ENCODE data around the gene MS4A7.
"Not testable (repeated sequence)": the region's sequence is repeated elsewhere in the genome, so short reads cannot be mapped to it uniquely, and the experiment has no call there.

Gene MS4A7

GRCh38 chr11:60362241-60362640, 16.1 kb upstream of the MS4A7 start:
- H3K4me1 ChIP-seq (ENCODE audit: insufficient read depth, low read length), result peaks cover 7% of the 10 kb centered on the region
- H3K9ac ChIP-seq (ENCODE audit: low read depth, low read length), result no peak overlapping the region
- H3K9me3 ChIP-seq (ENCODE audit: control insufficient read depth, insufficient read depth, low read length), result peaks cover 13% of the 10 kb centered on the region
- no peaks in the 10 kb centered on the region for H3K36me3 ChIP-seq (ENCODE audit: insufficient read depth, low read length)

- Histone ChIP-seq H3K9ac (ENCODE audit: low read depth, low read length) (no peak overlapping the region), H3K9me3 (ENCODE audit: control insufficient read depth, insufficient read depth, low read length) (peaks cover 13% of the 10 kb centered on the region), H3K4me1 (ENCODE audit: insufficient read depth, low read length) (peaks cover 7% of the 10 kb centered on the region), H3K36me3 (ENCODE audit: insufficient read depth, low read length) (no peaks in the 10 kb centered on the region)
Measured at GRCh38 chr11:60363542-60364470, 14.5 kb upstream of the MS4A7 start.

- H3K4me1 ChIP-seq (ENCODE audit: insufficient read depth, low read length); H3K36me3 ChIP-seq (ENCODE audit: insufficient read depth, low read length); H3K9ac ChIP-seq (ENCODE audit: low read depth, low read length); H3K9me3 ChIP-seq (ENCODE audit: control insufficient read depth, insufficient read depth, low read length): not testable (repeated sequence)
Measured at GRCh38 chr11:60366262-60366904, 11.9 kb upstream of the MS4A7 start.

GRCh38 chr11:60367009-60367408, 11.3 kb upstream of the MS4A7 start:
- Histone ChIP-seq H3K36me3 (ENCODE audit: insufficient read depth, low read length) (no peaks in the 10 kb centered on the region), H3K9ac (ENCODE audit: low read depth, low read length) (no peak overlapping the region), H3K9me3 (ENCODE audit: control insufficient read depth, insufficient read depth, low read length) (0 out of 2 replicates have a peak, but pooled peaks cover 2% of the 10 kb centered on the region), H3K4me1 (ENCODE audit: insufficient read depth, low read length) (peaks cover 7% of the 10 kb centered on the region)

DNA sequence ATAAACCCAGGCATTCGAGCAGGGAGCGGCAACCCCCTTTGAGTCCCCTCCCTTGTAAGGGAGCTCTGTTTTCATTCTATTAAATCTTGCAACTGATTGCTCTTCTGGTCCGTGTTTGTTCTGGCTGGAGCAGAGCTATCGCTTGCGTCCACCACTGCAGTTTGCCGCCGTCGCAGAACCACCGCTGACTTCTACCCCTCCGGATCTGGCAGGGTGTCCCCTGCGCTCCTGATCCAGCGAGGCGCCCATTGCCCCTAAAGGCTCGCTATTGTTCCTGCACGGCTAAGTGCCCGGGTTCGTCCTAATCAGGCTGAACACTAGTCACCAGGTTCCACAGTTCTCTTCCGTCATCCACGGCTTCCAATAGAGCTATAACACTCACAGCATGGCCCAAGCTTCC, 10.4 kb upstream of the MS4A7 start:
- peaks cover 7% of the 10 kb centered on the region for H3K4me1 ChIP-seq (ENCODE audit: insufficient read depth, low read length)
- no peak overlapping the region for H3K9ac ChIP-seq (ENCODE audit: low read depth, low read length)
- no peaks in the 10 kb centered on the region for H3K9me3 ChIP-seq (ENCODE audit: control insufficient read depth, insufficient read depth, low read length)
- H3K36me3 ChIP-seq (ENCODE audit: insufficient read depth, low read length), result no peaks in the 10 kb centered on the region

GRCh38 chr11:60370252-60370810, 8.0 kb upstream of the MS4A7 start:
- Histone ChIP-seq H3K4me1 (ENCODE audit: insufficient read depth, low read length) (no peaks in the 10 kb centered on the region), H3K9ac (ENCODE audit: low read depth, low read length) (no peak overlapping the region), H3K9me3 (ENCODE audit: control insufficient read depth, insufficient read depth, low read length) (no peaks in the 10 kb centered on the region), H3K36me3 (ENCODE audit: insufficient read depth, low read length) (no peaks in the 10 kb centered on the region)

GRCh38 chr11:60370811-60371298, 7.5 kb upstream of the MS4A7 start:
- Histone ChIP-seq H3K36me3 (ENCODE audit: insufficient read depth, low read length) (no peaks in the 10 kb centered on the region), H3K4me1 (ENCODE audit: insufficient read depth, low read length) (no peaks in the 10 kb centered on the region), H3K9ac (ENCODE audit: low read depth, low read length) (no peak overlapping the region), H3K9me3 (ENCODE audit: control insufficient read depth, insufficient read depth, low read length) (no peaks in the 10 kb centered on the region)

- Histone ChIP-seq H3K9ac (ENCODE audit: low read depth, low read length) (no peak overlapping the region), H3K9me3 (ENCODE audit: control insufficient read depth, insufficient read depth, low read length) (no peaks in the 10 kb centered on the region), H3K36me3 (ENCODE audit: insufficient read depth, low read length) (no peaks in the 10 kb centered on the region), H3K4me1 (ENCODE audit: insufficient read depth, low read length) (no peaks in the 10 kb centered on the region)
Measured at GRCh38 chr11:60371386-60371785, 6.9 kb upstream of the MS4A7 start.

GRCh38 chr11:60371854-60372253, 6.5 kb upstream of the MS4A7 start:
- Histone ChIP-seq H3K9me3 (ENCODE audit: control insufficient read depth, insufficient read depth, low read length) (no peaks in the 10 kb centered on the region), H3K4me1 (ENCODE audit: insufficient read depth, low read length) (no peaks in the 10 kb centered on the region), H3K9ac (ENCODE audit: low read depth, low read length) (no peak overlapping the region), H3K36me3 (ENCODE audit: insufficient read depth, low read length) (no peaks in the 10 kb centered on the region)

DNA sequence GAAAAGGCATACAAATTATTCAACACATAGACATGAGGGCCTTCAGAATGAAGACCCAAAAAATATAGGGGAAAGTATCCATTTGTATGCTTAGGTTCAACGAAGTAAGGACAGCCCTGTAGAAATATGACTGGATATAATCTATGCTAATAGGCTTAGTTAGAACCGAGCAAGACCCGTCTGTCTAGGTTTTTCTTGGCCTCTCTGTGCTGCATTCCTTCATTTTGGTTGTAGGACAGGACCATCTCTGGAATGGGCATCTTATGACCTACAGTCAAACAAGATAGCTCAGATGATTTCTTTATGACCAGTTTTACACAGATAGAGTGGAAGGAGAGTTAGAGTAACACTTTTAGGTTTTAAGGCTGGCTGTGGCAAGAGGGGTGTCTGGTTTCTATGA, 5.6 kb upstream of the MS4A7 start:
- Histone ChIP-seq H3K36me3 (ENCODE audit: insufficient read depth, low read length) (no peaks in the 10 kb centered on the region), H3K9me3 (ENCODE audit: control insufficient read depth, insufficient read depth, low read length) (no peaks in the 10 kb centered on the region), H3K4me1 (ENCODE audit: insufficient read depth, low read length) (no peaks in the 10 kb centered on the region)

GRCh38 chr11:60375316-60375715, 3.0 kb upstream of the MS4A7 start:
- H3K9ac ChIP-seq (ENCODE audit: low read depth, low read length), result no peak overlapping the region
- no peaks in the 10 kb centered on the region for H3K36me3 ChIP-seq (ENCODE audit: insufficient read depth, low read length)
- no peaks in the 10 kb centered on the region for H3K4me1 ChIP-seq (ENCODE audit: insufficient read depth, low read length)
- no peaks in the 10 kb centered on the region for H3K9me3 ChIP-seq (ENCODE audit: control insufficient read depth, insufficient read depth, low read length)

More for the DNA sequence above, 5.6 kb upstream of the MS4A7 start:
- H3K9ac ChIP-seq (ENCODE audit: low read depth, low read length), result no peak overlapping the region

- H3K9ac ChIP-seq (ENCODE audit: low read depth, low read length), result no peak overlapping the region
- H3K9me3 ChIP-seq (ENCODE audit: control insufficient read depth, insufficient read depth, low read length), result no peaks in the 10 kb centered on the region
- no peaks in the 10 kb centered on the region for H3K36me3 ChIP-seq (ENCODE audit: insufficient read depth, low read length)
- H3K4me1 ChIP-seq (ENCODE audit: insufficient read depth, low read length), result no peaks in the 10 kb centered on the region
Measured at GRCh38 chr11:60376601-60377000, 1.7 kb upstream of the MS4A7 start.

GRCh38 chr11:60377401-60378136, 763 bp upstream of the MS4A7 start:
- H3K9ac ChIP-seq (ENCODE audit: low read depth, low read length), result no peak overlapping the region

DNA sequence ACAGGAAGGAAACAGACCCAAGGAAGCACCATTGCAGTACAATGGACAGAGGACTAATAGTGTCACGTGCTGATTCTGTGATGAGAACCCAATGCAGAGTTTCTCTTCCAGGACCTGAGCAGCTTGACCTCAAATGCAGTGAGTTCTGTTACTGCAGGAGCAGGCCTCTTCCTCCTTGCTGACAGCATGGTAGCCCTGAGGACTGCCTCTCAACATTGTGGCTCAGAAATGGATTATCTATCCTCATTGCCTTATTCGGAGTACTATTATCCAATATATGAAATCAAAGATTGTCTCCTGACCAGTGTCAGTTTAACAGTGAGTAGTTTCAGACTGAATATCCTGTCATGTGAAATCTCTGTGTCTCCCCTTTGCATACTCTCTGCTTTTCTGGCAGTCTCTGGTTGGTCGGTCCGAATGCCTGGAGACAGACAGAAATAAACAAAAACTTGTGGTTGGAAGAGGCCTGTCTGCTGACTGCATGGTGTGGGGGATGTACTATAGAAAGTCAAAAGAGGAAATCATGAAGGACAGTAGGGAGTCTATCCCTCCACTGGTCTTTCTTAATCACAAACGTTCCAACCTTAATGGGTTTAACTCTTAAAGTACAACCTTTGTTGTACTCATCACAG, 11.1 kb downstream of the MS4A7 start:
- Histone ChIP-seq H3K9me3 (ENCODE audit: control insufficient read depth, insufficient read depth, low read length) (no peaks in the 10 kb centered on the region), H3K4me1 (ENCODE audit: insufficient read depth, low read length) (no peaks in the 10 kb centered on the region), H3K9ac (ENCODE audit: low read depth, low read length) (no peak overlapping the region), H3K36me3 (ENCODE audit: insufficient read depth, low read length) (no peaks in the 10 kb centered on the region; the same call in 1 of the 2 replicates)

More at GRCh38 chr11:60377401-60378136, 763 bp upstream of the MS4A7 start:
- Histone ChIP-seq H3K4me1 (ENCODE audit: insufficient read depth, low read length) (no peaks in the 10 kb centered on the region), H3K36me3 (ENCODE audit: insufficient read depth, low read length) (no peaks in the 10 kb centered on the region), H3K9me3 (ENCODE audit: control insufficient read depth, insufficient read depth, low read length) (no peaks in the 10 kb centered on the region)
